Suppressor macrophage (primary cell): ENCODE results near the gene ZSWIM6.

ENCODE experiments used
- DNase-seq, 4 experiments: peaks; one replicate each; pipeline ENCODE4 v3.0.0-alpha.2; 2020 to 2022

Gene ZSWIM6

GRCh38 chr5:61551637-61552313 is 219.7 kb downstream of the ZSWIM6 start:
- no peak for DNase-seq

- DNase-seq: no peak
Observed at GRCh38 chr5:61559146-61559545, 227.1 kb downstream of the ZSWIM6 start.

- no peak for DNase-seq
Observed at GRCh38 chr5:61559722-61560121, 227.7 kb downstream of the ZSWIM6 start.

- no peak for DNase-seq
Observed at GRCh38 chr5:61563401-61563800, 231.3 kb downstream of the ZSWIM6 start.

- no peak for DNase-seq
Observed at GRCh38 chr5:61567337-61567736, 235.3 kb downstream of the ZSWIM6 start.

- DNase-seq: no peak
Observed at GRCh38 chr5:61569353-61569752, 237.3 kb downstream of the ZSWIM6 start.

- no peak for DNase-seq
Observed at GRCh38 chr5:61570767-61571166, 238.7 kb downstream of the ZSWIM6 start.

GRCh38 chr5:61572959-61573358 is 240.9 kb downstream of the ZSWIM6 start:
- no peak for DNase-seq

- DNase-seq: no peak
Observed at GRCh38 chr5:61575103-61575502, 243.0 kb downstream of the ZSWIM6 start.

GRCh38 chr5:61575581-61575980 is 243.5 kb downstream of the ZSWIM6 start:
- DNase-seq: no peak

- DNase-seq: no peak
Observed at GRCh38 chr5:61576556-61576955, 244.5 kb downstream of the ZSWIM6 start.

GRCh38 chr5:61578858-61579503 is 246.9 kb downstream of the ZSWIM6 start:
- DNase-seq: no peak

GRCh38 chr5:61582205-61582820 is 250.3 kb downstream of the ZSWIM6 start:
- no peak for DNase-seq

- DNase-seq: no peak
Observed at GRCh38 chr5:61582887-61583286, 250.8 kb downstream of the ZSWIM6 start.

GRCh38 chr5:61586096-61587084 is 254.3 kb downstream of the ZSWIM6 start:
- no peak for DNase-seq

- no peak for DNase-seq
Observed at GRCh38 chr5:61587125-61587524, 255.1 kb downstream of the ZSWIM6 start.

- no peak for DNase-seq
Observed at GRCh38 chr5:61588216-61588615, 256.2 kb downstream of the ZSWIM6 start.

GRCh38 chr5:61589946-61590345 is 257.9 kb downstream of the ZSWIM6 start:
- DNase-seq: no peak

- no peak for DNase-seq
Observed at GRCh38 chr5:61590473-61590872, 258.4 kb downstream of the ZSWIM6 start.

GRCh38 chr5:61591859-61592258 is 259.8 kb downstream of the ZSWIM6 start:
- DNase-seq: no peak

- DNase-seq: no peak
Observed at GRCh38 chr5:61595426-61595825, 263.4 kb downstream of the ZSWIM6 start.
